Measurements from ENCODE around the gene ZNF692.
A peak's percentile ranks its signal among the peaks of the same experiment; 100 is the strongest.

The ZNF692 gene

GRCh38 chr1:248821101-248821500 lies 37.8 kb downstream of the ZNF692 start:
- Mint-ChIP-seq H3K27ac (peak overlapping the region; percentile 99), H3K27me3 (no peaks in the 10 kb centered on the region), H3K4me1 (ENCODE audit: low read depth) (peaks cover 91% of the 10 kb centered on the region), H3K9me3 (no peaks in the 10 kb centered on the region), H3K36me3 (ENCODE audit: low read depth) (peaks cover 95% of the 10 kb centered on the region), H3K4me3 (no peak overlapping the region)
- intact Hi-C loops (cut with micrococcal nuclease): no loop called here

DNA sequence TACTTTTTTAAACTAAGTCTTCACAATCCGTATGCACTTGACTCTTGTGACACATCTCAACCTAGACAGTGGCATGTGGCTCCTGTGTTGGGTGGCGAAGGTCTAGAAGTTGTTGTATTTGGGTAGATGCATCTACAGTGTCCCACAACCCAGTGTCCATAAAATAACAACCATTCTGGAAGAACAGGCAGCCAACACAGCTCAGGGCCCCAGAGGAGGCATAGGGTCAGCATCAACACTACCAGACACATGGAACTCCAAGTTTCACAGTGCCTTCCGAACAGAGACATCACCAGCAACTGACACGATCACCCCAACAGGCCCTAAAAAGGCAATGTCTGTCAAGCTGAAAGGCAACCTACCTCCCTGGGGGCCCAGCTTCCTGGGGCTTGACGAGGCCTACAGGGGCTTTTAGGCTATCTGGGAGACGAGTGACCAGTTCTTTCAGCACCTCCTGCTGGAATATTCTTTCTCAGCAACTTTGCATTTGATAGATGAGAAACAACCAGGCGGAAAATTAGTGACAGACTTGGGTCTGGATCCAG lies 38.8 kb downstream of the ZNF692 start:
- Mint-ChIP-seq H3K27ac (peak overlapping the region; percentile 99), H3K4me1 (ENCODE audit: low read depth) (peaks cover 90% of the 10 kb centered on the region), H3K27me3 (no peaks in the 10 kb centered on the region), H3K36me3 (ENCODE audit: low read depth) (peaks cover 95% of the 10 kb centered on the region), H3K4me3 (no peak overlapping the region), H3K9me3 (no peaks in the 10 kb centered on the region)
- intact Hi-C loops (cut with micrococcal nuclease): no loop called here

GRCh38 chr1:248818505-248819374 lies 40.1 kb downstream of the ZNF692 start:
- peaks cover 77% of the 10 kb centered on the region for H3K4me1 Mint-ChIP-seq (ENCODE audit: low read depth)
- H3K4me3 Mint-ChIP-seq: no peak overlapping the region
- H3K36me3 Mint-ChIP-seq (ENCODE audit: low read depth): peaks cover 95% of the 10 kb centered on the region
- no peaks in the 10 kb centered on the region for H3K27me3 Mint-ChIP-seq
- peak overlapping the region; percentile 57 for H3K27ac Mint-ChIP-seq
- no peaks in the 10 kb centered on the region for H3K9me3 Mint-ChIP-seq
- intact Hi-C loops (cut with micrococcal nuclease): no loop called here

DNA sequence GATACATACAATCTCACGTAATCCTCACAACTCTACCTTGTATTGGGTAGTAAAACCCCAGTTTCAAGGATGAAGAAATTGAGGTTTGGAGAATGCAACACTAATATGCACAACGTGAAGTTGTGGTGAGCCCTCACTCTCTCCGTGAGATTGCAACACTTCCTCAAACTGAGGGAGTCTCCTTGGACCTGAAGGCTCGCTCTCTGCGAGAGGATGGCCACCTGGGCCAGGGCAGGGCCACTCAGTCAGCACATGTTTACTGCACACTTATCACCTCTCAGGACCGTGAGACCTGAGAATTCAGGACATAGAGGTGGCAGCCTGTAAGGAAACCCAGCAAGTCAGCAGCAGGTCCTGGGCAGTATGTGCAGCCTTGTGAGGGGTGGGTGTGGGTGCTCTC lies 41.8 kb downstream of the ZNF692 start:
- peaks cover 74% of the 10 kb centered on the region for H3K4me1 Mint-ChIP-seq (ENCODE audit: low read depth)
- no peaks in the 10 kb centered on the region for H3K27me3 Mint-ChIP-seq
- H3K27ac Mint-ChIP-seq: peak overlapping the region; percentile 57
- H3K4me3 Mint-ChIP-seq: no peak overlapping the region
- intact Hi-C loops (cut with micrococcal nuclease): no loop called here
- H3K36me3 Mint-ChIP-seq (ENCODE audit: low read depth): peaks cover 100% of the 10 kb centered on the region
- no peaks in the 10 kb centered on the region for H3K9me3 Mint-ChIP-seq

- Mint-ChIP-seq H3K4me1 (ENCODE audit: low read depth) (peaks cover 72% of the 10 kb centered on the region), H3K9me3 (no peaks in the 10 kb centered on the region), H3K27me3 (no peaks in the 10 kb centered on the region), H3K36me3 (ENCODE audit: low read depth) (peaks cover 100% of the 10 kb centered on the region), H3K27ac (peak overlapping the region; percentile 1), H3K4me3 (no peak overlapping the region)
- intact Hi-C loops (cut with micrococcal nuclease): no loop called here
These were observed 42.6 kb downstream of the ZNF692 start for GRCh38 chr1:248816042-248816851.

DNA sequence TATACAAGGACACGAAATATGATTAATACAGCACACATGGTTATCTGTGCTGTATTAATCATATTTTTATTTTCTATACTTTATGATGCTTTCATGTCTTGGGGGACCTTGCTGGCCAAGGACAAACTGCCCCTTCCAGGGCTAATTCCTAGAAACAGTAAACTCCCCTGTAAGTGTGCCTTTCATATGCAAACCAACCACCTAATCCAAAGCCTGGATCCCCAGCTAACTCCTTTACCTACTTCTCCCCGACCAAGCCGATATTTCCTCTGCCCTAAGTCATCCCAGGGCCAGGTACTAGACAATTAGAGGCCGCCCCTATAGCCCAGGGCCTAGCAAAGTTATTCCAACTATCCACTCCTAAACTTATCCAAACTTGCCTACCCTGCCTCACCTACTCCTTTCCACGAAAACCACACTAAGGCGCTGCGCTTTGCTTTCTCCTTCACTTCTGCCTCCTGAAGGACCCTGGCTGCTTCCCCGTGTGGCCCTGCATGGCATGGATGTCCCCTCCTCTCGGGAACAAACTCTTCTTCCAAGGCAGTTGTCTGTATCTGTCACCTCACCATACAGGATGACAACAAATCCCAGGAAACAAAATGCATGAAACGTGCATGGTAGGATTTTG lies 43.4 kb downstream of the ZNF692 start:
- Mint-ChIP-seq H3K4me3 (no peak overlapping the region), H3K4me1 (ENCODE audit: low read depth) (peaks cover 72% of the 10 kb centered on the region), H3K9me3 (no peaks in the 10 kb centered on the region), H3K36me3 (ENCODE audit: low read depth) (peaks cover 100% of the 10 kb centered on the region), H3K27ac (peak overlapping the region; percentile 1), H3K27me3 (no peaks in the 10 kb centered on the region)
- intact Hi-C loops (cut with micrococcal nuclease): no loop called here

GRCh38 chr1:248814351-248814750 lies 44.5 kb downstream of the ZNF692 start:
- no peak overlapping the region for H3K27ac Mint-ChIP-seq
- intact Hi-C loops (cut with micrococcal nuclease): no loop called here
- no peaks in the 10 kb centered on the region for H3K27me3 Mint-ChIP-seq
- H3K4me3 Mint-ChIP-seq: no peak overlapping the region
- peaks cover 100% of the 10 kb centered on the region for H3K36me3 Mint-ChIP-seq (ENCODE audit: low read depth)
- H3K9me3 Mint-ChIP-seq: no peaks in the 10 kb centered on the region
- H3K4me1 Mint-ChIP-seq (ENCODE audit: low read depth): peaks cover 74% of the 10 kb centered on the region

GRCh38 chr1:248813546-248813945 lies 45.3 kb downstream of the ZNF692 start:
- Mint-ChIP-seq H3K27ac (no peak overlapping the region), H3K27me3 (no peaks in the 10 kb centered on the region), H3K36me3 (ENCODE audit: low read depth) (peaks cover 95% of the 10 kb centered on the region), H3K9me3 (no peaks in the 10 kb centered on the region), H3K4me1 (ENCODE audit: low read depth) (peaks cover 67% of the 10 kb centered on the region), H3K4me3 (no peak overlapping the region)
- intact Hi-C loops (cut with micrococcal nuclease): no loop called here

- H3K9me3 Mint-ChIP-seq: no peaks in the 10 kb centered on the region
- intact Hi-C loops (cut with micrococcal nuclease): no loop called here
- H3K27me3 Mint-ChIP-seq: no peaks in the 10 kb centered on the region
- peaks cover 60% of the 10 kb centered on the region for H3K4me1 Mint-ChIP-seq (ENCODE audit: low read depth)
- H3K36me3 Mint-ChIP-seq (ENCODE audit: low read depth): peaks cover 91% of the 10 kb centered on the region
- no peak overlapping the region for H3K4me3 Mint-ChIP-seq
- H3K27ac Mint-ChIP-seq: peak overlapping the region; percentile 47
These were observed 46.0 kb downstream of the ZNF692 start for GRCh38 chr1:248812736-248813425.

DNA sequence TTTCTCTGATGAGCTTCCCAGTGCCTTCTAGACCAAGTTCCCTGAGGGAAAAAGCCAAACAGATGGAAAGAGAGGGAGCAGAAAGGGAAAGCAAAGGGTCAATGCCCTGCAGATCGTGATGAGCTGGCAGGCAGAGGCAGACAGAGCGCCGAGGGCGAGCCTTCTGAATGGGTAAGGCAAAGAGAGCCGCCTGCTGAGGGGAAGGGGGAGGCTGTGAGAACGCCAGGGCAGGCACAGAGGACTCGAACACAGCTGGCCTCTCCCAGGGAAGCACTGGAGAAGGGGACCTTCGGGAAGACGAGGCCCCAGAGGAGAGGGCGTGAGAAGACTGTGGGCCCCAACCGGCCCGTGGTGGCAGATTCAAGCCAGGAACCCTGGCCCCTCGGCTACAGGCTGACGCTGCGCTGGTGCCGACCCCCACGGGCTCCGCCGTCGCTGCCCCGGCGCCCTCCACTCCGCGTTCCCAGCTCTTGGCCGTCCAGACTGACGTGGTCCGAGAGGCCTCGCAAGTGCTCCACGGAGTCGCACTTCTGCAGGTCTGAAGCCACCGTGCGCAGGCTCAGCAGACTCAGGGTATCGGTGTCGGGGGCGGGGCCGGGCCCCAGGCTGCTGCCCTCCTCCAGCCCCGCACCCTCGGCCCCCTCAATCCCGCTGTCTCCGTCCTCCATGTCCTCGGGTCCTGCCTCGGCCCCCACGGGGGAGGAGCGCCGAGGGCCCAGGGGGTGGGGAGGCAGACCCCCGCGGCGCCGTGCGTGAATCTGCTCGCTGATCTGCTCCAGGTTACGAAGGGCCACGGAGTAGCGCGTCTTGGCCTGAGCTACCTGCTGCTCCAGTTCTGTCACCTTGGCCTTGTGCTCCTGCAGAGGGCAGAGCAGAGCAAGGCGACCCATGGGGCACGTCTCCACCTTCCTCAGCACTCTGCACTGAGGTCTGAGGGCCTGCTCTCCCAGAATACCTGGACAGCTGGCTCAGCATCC lies 47.1 kb downstream of the ZNF692 start:
- no peak overlapping the region for H3K4me3 Mint-ChIP-seq
- intact Hi-C loops (cut with micrococcal nuclease): no loop called here
- no peaks in the 10 kb centered on the region for H3K27me3 Mint-ChIP-seq
- H3K9me3 Mint-ChIP-seq: no peaks in the 10 kb centered on the region
- H3K4me1 Mint-ChIP-seq (ENCODE audit: low read depth): peaks cover 56% of the 10 kb centered on the region
- peaks cover 80% of the 10 kb centered on the region for H3K36me3 Mint-ChIP-seq (ENCODE audit: low read depth)
- peak overlapping the region; percentile 47 for H3K27ac Mint-ChIP-seq

GRCh38 chr1:248810727-248811513 lies 48.0 kb downstream of the ZNF692 start:
- Mint-ChIP-seq H3K36me3 (ENCODE audit: low read depth) (peaks cover 71% of the 10 kb centered on the region), H3K9me3 (no peaks in the 10 kb centered on the region), H3K4me1 (ENCODE audit: low read depth) (peaks cover 56% of the 10 kb centered on the region), H3K27ac (peak overlapping the region; percentile 33), H3K27me3 (no peaks in the 10 kb centered on the region), H3K4me3 (no peak overlapping the region)
- intact Hi-C loops (cut with micrococcal nuclease): no loop called here
